ENCODE measurements around the gene LUZP1. TPM values are rescaled to one million over a fixed set of nuclear protein-coding genes. Genes with fewer than 3 reads are reported as not detected.

LUZP1 gene
- total and polyA plus RNA-seq, 11 donors: 6.1 to 42.3 (median 30.0) TPM

DNA sequence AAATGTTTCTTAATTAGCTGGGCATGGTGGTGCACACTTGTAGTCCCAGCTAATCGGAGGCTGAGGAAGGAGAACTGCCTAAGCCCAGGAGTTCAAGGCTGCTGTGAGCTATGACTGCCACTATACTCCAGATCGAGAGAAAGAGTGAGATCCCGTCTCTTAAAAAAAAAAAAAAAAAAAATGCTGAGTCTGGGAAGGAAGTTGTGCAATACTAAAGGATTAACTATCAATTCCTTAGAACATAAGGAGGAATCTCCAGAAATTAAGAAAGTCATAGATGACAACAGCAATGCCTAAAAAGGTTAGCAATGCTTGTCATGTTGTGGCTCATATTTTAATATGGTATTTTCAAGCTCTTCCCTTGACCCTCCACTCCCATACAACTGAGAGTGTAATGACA, 5.3 kb downstream of the LUZP1 start:
- Histone ChIP-seq H3K9me3 (no peaks in the 10 kb centered on the region), H3K4me1 (peaks cover 0 to 72% (median 53%) of the 10 kb centered on the region in 12 donors), H3K27me3 (no peaks in the 10 kb centered on the region), H3K27ac (no peak overlapping the region), H3K36me3 (no peaks in the 10 kb centered on the region), H3K4me3 (no peak overlapping the region)
- intact Hi-C loops (cut with DNase I): no loop called here
- ATAC-seq (no peak), DNase-seq (no peak)
- WGBS, 4 donors: 52 to 65% (median 60%) methylated on average over 3 of the region's 3 CpGs
- TF ChIP-seq, protein P1, sequence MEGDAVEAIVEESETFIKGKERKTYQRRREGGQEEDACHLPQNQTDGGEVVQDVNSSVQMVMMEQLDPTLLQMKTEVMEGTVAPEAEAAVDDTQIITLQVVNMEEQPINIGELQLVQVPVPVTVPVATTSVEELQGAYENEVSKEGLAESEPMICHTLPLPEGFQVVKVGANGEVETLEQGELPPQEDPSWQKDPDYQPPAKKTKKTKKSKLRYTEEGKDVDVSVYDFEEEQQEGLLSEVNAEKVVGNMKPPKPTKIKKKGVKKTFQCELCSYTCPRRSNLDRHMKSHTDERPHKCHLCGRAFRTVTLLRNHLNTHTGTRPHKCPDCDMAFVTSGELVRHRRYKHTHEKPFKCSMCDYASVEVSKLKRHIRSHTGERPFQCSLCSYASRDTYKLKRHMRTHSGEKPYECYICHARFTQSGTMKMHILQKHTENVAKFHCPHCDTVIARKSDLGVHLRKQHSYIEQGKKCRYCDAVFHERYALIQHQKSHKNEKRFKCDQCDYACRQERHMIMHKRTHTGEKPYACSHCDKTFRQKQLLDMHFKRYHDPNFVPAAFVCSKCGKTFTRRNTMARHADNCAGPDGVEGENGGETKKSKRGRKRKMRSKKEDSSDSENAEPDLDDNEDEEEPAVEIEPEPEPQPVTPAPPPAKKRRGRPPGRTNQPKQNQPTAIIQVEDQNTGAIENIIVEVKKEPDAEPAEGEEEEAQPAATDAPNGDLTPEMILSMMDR (IDR thresholded peaks at IDR 0.05): no peak
- TF ChIP-seq POLR2A (IDR thresholded peaks at IDR 0.05): no peak

DNA sequence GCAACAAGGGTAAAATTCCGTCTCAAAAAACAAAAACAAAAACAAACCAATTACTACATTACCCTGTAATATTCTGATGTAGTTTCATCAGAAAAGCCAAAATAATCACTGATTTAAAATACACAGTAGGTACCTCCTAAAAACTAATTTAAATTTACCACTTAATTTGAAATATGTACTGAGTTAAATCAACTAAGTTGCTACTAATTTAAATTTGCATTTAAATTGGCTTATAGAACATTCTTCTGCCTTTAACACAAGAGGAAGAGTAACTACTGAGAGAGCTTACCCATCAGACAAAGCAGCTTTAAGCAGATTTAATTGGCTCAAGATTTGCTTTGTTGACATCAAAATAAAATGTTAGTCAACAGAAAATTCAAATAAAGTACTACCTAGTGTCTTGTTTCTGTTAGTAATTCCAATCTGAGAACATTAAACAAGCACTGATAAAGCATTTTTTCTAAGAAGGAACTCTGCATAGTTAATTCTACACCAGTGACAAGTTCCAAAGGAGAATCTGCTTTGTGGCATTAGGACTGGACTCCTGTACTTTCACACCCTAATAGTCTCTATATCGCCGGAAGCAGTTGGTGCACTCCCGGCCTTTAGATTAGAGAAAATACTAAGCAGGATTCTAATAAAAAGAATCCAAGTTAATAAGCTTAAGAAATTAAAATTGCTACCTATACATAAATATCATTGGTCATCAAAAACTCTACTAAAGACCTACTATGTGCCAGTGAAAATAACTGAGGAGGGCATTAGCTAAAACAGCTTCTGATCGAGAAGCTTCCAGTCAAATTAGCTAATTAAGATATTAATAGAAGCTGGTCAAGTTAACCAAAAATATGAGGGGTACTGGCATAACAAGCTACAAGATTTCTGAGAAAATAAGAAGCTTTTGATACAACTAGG, 8.4 kb downstream of the LUZP1 start:
- no peak for DNase-seq
- Histone ChIP-seq H3K27ac (no peak overlapping the region), H3K4me1 (peaks cover 0 to 72% (median 39%) of the 10 kb centered on the region in 12 donors), H3K27me3 (no peaks in the 10 kb centered on the region), H3K4me3 (no peak overlapping the region), H3K36me3 (no peaks in the 10 kb centered on the region), H3K9me3 (no peaks in the 10 kb centered on the region)
- ATAC-seq: no peak
- intact Hi-C loops (cut with DNase I): no loop called here
- TF ChIP-seq POLR2A (IDR thresholded peaks at IDR 0.05): no peak
- TF ChIP-seq, protein P1 (IDR thresholded peaks at IDR 0.05): no peak
- 47 to 63% (median 55%) methylated on average over 5 of the region's 5 CpGs for WGBS, 4 donors

DNA sequence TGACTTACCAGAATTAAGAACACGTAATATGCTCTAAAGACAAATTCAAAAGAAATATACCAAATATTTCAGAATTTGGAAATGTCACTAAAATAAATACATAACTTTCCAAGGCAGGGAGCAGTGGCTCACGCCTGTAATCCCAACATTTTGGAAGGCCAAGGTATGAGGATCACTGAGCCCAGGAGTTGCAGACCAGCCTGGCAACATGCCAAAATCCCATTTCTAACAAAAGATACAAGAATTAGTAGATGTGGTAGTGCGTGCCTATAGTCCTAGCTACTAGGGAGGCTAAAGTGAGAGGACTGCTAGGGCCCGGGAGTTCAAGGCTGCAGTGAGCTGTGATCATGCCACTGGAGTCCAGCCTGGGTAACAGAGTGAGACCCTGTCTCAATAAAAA, 11.7 kb downstream of the LUZP1 start:
- WGBS, 4 donors: 94 to 97% (median 95%) methylated on average over 4 of the region's 4 CpGs
- Histone ChIP-seq H3K36me3 (no peaks in the 10 kb centered on the region), H3K27me3 (no peaks in the 10 kb centered on the region), H3K9me3 (no peaks in the 10 kb centered on the region), H3K27ac (no peak overlapping the region), H3K4me1 (peaks cover 0 to 59% (median 31%) of the 10 kb centered on the region in 12 donors), H3K4me3 (no peak overlapping the region)
- DNase-seq: no peak
- intact Hi-C loops (cut with DNase I): no loop called here
- no peak for ATAC-seq
- TF ChIP-seq, protein P1 (IDR thresholded peaks at IDR 0.05): no peak
- no peak for TF ChIP-seq POLR2A (IDR thresholded peaks at IDR 0.05)

DNA sequence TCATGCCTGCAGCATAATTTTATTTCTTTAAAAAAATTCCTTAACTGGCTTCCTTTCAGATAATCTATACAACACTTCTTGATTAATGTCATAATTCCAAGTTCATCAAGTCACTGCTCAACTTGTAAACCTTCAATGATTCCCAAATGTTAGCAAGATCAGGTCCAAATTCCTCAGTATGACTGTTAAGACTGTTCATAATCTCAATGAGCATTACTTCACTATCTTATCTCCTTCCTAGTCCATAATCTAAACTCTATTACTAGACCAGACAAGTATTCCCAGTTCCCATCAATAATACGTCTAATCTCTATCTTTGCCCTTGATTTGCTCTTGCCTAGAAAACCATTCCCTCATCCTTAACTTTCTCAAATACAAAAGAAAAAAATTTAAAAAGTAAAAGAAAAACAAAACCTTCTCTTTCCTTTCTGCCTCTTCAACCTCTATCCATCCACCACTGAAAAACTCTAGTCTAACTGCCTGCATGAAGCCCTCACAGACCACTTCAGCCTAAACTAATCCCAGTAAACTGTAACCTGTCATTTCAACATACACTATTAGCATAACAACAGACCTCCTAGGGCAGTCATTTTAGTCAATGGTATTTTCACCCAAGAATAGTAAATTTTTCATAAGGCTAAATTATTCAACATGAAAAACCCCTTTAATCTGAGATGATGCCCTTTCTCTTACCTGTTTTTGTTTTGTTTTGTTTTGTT, 15.5 kb downstream of the LUZP1 start:
- intact Hi-C loops (cut with DNase I): no loop called here
- ATAC-seq (no peak), DNase-seq (no peak)
- no peak for TF ChIP-seq POLR2A (IDR thresholded peaks at IDR 0.05)
- TF ChIP-seq, protein P1 (IDR thresholded peaks at IDR 0.05): no peak
- no peaks in the 10 kb centered on the region for H3K9me3 ChIP-seq
- H3K4me1 ChIP-seq: peaks cover 0 to 58% (median 29%) of the 10 kb centered on the region in 12 donors
- no peak overlapping the region for H3K27ac ChIP-seq
- H3K27me3 ChIP-seq: no peaks in the 10 kb centered on the region
- no peaks in the 10 kb centered on the region for H3K36me3 ChIP-seq
- WGBS, 4 donors: 37 to 51% (median 44%) methylated on average over 1 of the region's 1 CpG
- no peak overlapping the region for H3K4me3 ChIP-seq
